Breast epithelium (tissue), 3 donors: Measurements from ENCODE around the gene HBE1.

Experiments
- POLR2AphosphoS5 ChIP-seq, 3 donors: sonication (generic); formaldehyde crosslinking; IDR thresholded peaks; one replicate each; pipeline ENCODE4 v1.6.1; 2017; ENCODE audit warnings: antibody characterized with exemption in 3 of 3
- TF ChIP-seq, protein P1 (sequence below), 3 donors: fragments of 450-650 bp; IDR thresholded peaks; one replicate each; pipeline ENCODE4 v1.5.1; 2016 to 2017; ENCODE audit warnings: antibody characterized with exemption in 3 of 3, mild to moderate bottlenecking in 3 of 3, moderate library complexity in 3 of 3

DNA sequence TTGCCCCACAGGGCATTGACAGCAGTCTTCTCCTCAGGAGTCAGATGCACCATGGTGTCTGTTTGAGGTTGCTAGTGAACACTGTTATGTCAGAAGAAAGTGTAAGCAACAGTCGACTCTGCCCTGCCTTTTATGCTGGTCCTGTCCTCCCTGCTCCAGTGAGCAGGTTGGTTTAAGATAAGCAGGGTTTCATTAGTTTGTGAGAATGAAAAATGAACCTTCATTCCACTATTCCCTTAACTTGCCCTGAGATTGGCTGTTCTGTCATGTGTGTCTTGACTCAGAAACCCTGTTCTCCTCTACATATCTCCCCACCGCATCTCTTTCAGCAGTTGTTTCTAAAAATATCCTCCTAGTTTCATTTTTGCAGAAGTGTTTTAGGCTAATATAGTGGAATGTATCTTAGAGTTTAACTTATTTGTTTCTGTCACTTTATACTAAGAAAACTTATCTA is 35.3 kb downstream of the HBE1 start, which contains the start of gene HBD:
- TF ChIP-seq, protein P1, sequence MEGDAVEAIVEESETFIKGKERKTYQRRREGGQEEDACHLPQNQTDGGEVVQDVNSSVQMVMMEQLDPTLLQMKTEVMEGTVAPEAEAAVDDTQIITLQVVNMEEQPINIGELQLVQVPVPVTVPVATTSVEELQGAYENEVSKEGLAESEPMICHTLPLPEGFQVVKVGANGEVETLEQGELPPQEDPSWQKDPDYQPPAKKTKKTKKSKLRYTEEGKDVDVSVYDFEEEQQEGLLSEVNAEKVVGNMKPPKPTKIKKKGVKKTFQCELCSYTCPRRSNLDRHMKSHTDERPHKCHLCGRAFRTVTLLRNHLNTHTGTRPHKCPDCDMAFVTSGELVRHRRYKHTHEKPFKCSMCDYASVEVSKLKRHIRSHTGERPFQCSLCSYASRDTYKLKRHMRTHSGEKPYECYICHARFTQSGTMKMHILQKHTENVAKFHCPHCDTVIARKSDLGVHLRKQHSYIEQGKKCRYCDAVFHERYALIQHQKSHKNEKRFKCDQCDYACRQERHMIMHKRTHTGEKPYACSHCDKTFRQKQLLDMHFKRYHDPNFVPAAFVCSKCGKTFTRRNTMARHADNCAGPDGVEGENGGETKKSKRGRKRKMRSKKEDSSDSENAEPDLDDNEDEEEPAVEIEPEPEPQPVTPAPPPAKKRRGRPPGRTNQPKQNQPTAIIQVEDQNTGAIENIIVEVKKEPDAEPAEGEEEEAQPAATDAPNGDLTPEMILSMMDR (IDR thresholded peaks at IDR 0.05): no peak
- no peak for TF ChIP-seq POLR2AphosphoS5 (IDR thresholded peaks at IDR 0.05)
